AG09309 (cell line): ENCODE data around the gene FILIP1L.

Source experiments
- DNase-seq: peaks from one replicate; pipeline ENCODE4 v3.0.0-alpha.2; 2010; ENCODE audit warnings: low read depth
- H3K4me3 ChIP-seq: 2 replicates; pipeline ENCODE4 v1.5.1; 2011; ENCODE audit warnings: mild to moderate bottlenecking, low read depth, low read length, moderate library complexity; ENCODE audit not compliant: control insufficient read depth
- CTCF ChIP-seq: IDR thresholded peaks from 2 replicates; pipeline ENCODE4 v1.5.1; 2011; ENCODE audit warnings: mild to moderate bottlenecking, low read depth, low read length, inconsistent platforms; ENCODE audit not compliant: insufficient read depth, control insufficient read depth; ENCODE audit errors: missing control alignments

Gene FILIP1L

GRCh38 chr3:100046986-100047385, 67.3 kb downstream of the FILIP1L start:
- no peak for DNase-seq
- no peak for TF ChIP-seq CTCF
- H3K4me3 ChIP-seq: no peak overlapping the region

GRCh38 chr3:100045696-100046095, 68.6 kb downstream of the FILIP1L start:
- TF ChIP-seq CTCF: no peak
- H3K4me3 ChIP-seq: no peak overlapping the region
- peak; percentile 79 for DNase-seq

- TF ChIP-seq CTCF: no peak
- DNase-seq: no peak
- no peak overlapping the region for H3K4me3 ChIP-seq
Observed at GRCh38 chr3:100044369-100044768, 69.9 kb downstream of the FILIP1L start.

- H3K4me3 ChIP-seq: no peak overlapping the region
- TF ChIP-seq CTCF: no peak
- DNase-seq: no peak
Observed at GRCh38 chr3:100043271-100043670, 71.0 kb downstream of the FILIP1L start.

GRCh38 chr3:100042166-100042981, 71.9 kb downstream of the FILIP1L start:
- no peak for TF ChIP-seq CTCF
- DNase-seq: peak; percentile 91
- H3K4me3 ChIP-seq: no peak overlapping the region

GRCh38 chr3:100041328-100041749, 73.0 kb downstream of the FILIP1L start:
- no peak for TF ChIP-seq CTCF
- DNase-seq: peak; percentile 76

More at GRCh38 chr3:100041328-100041749, 73.0 kb downstream of the FILIP1L start:
- H3K4me3 ChIP-seq: no peak overlapping the region
